GM19240 (cell line): ENCODE measurements around the gene GTF3C1.

Experiments
- DNase-seq: peaks from one replicate; pipeline ENCODE4 v3.0.0; 2011; ENCODE audit warnings: low spot score; ENCODE audit not compliant: insufficient read length

The GTF3C1 gene

GRCh38 chr16:27486760-27487159 is 63.0 kb downstream of the GTF3C1 start:
- DNase-seq = no peak

- no peak for DNase-seq
These were observed 63.4 kb downstream of the GTF3C1 start for GRCh38 chr16:27486344-27486743.

- DNase-seq = no peak
These were observed 63.9 kb downstream of the GTF3C1 start for GRCh38 chr16:27485811-27486210.

- no peak for DNase-seq
These were observed 64.6 kb downstream of the GTF3C1 start for GRCh38 chr16:27485126-27485525.

GRCh38 chr16:27483624-27484023 is 66.1 kb downstream of the GTF3C1 start:
- DNase-seq = no peak

- no peak for DNase-seq
These were observed 66.7 kb downstream of the GTF3C1 start for GRCh38 chr16:27483088-27483437.

GRCh38 chr16:27482397-27483087 is 67.2 kb downstream of the GTF3C1 start:
- no peak for DNase-seq

- DNase-seq = no peak
These were observed 68.3 kb downstream of the GTF3C1 start for GRCh38 chr16:27481282-27481934.

GRCh38 chr16:27480761-27481160 is 69.0 kb downstream of the GTF3C1 start:
- no peak for DNase-seq

- no peak for DNase-seq
These were observed 73.5 kb downstream of the GTF3C1 start for GRCh38 chr16:27476240-27476639.

GRCh38 chr16:27475561-27475960 is 74.2 kb downstream of the GTF3C1 start:
- no peak for DNase-seq

GRCh38 chr16:27474921-27475320 is 74.8 kb downstream of the GTF3C1 start:
- no peak for DNase-seq

- no peak for DNase-seq
These were observed 75.7 kb downstream of the GTF3C1 start for GRCh38 chr16:27474041-27474440.

GRCh38 chr16:27473101-27473900 is 76.4 kb downstream of the GTF3C1 start:
- no peak for DNase-seq

- DNase-seq = no peak
These were observed 77.4 kb downstream of the GTF3C1 start for GRCh38 chr16:27472091-27473020.

- no peak for DNase-seq
These were observed 78.1 kb downstream of the GTF3C1 start for GRCh38 chr16:27471661-27472060.

GRCh38 chr16:27470567-27471431 is 78.9 kb downstream of the GTF3C1 start:
- no peak for DNase-seq

- no peak for DNase-seq
These were observed 80.7 kb downstream of the GTF3C1 start for GRCh38 chr16:27468941-27469531.

- no peak for DNase-seq
These were observed 84.2 kb downstream of the GTF3C1 start for GRCh38 chr16:27465483-27465879.
